Ascending aorta (tissue), 2 donors: ENCODE measurements around the gene AGAP1. TPM values are rescaled to one million over a fixed set of nuclear protein-coding genes. Genes with fewer than 3 reads are reported as not detected.

Source experiments
- DNase-seq, 2 donors: peaks; one replicate each; pipeline ENCODE4 v3.0.0-alpha.2; 2019; ENCODE audit warnings: low spot score in 2 of 2
- H3K27ac ChIP-seq, 2 donors: fragments of 200-600 bp; sonication (generic); one replicate each; pipeline ENCODE4 v1.5.1; 2016 to 2017; ENCODE audit warnings: mild to moderate bottlenecking in 1 of 2
- H3K27me3 ChIP-seq: fragments of 200-600 bp; sonication (generic); one replicate; pipeline ENCODE4 v1.5.1; 2017
- H3K36me3 ChIP-seq, 2 donors: fragments of 200-600 bp; sonication (generic); one replicate each; pipeline ENCODE4 v1.5.1; 2016
- H3K4me1 ChIP-seq, 2 donors: fragments of 200-600 bp; sonication (generic); one replicate each; pipeline ENCODE4 v1.5.1; 2016 to 2017; ENCODE audit warnings: mild to moderate bottlenecking in 1 of 2
- H3K4me3 ChIP-seq, 2 donors: fragments of 200-600 bp; sonication (generic); one replicate each; pipeline ENCODE4 v1.5.1; 2016 to 2017; ENCODE audit warnings: mild to moderate bottlenecking in 1 of 2
- H3K9me3 ChIP-seq, 2 donors: fragments of 200-600 bp; sonication (generic); one replicate each; pipeline ENCODE4 v1.5.1; 2016
- CTCF ChIP-seq, 3 experiments: fragments of 200-600 bp in 2 of 3; fragments of 450-650 bp in 1 of 3; sonication (generic) in 2 of 3; IDR thresholded peaks; one replicate each; pipeline ENCODE4 v1.5.1; 2016 to 2019; ENCODE audit warnings: antibody characterized with exemption in 3 of 3, mild to moderate bottlenecking in 1 of 3, moderate library complexity in 1 of 3
- intact Hi-C: fragments of 100-400 bp; cut with DNase I; formaldehyde crosslinking; loops from one replicate; pipeline ENCODE4 v1.15.1; 2023
- total RNA-seq: library from RNA; depleted of rRNA; stranded (reverse); fragments of >200 nt; gene quantifications from one replicate; pipeline ENCODE4 v1.1.0, GENCODE V29; 2016

AGAP1 gene
- total RNA-seq, 1 donor from 2014 or later, result 19.7 TPM

- intact Hi-C loops, result loop anchor here (5.0 to 10.0 kb wide), 3 partner anchors 77 to 1204 kb away; no protein-coding TSS in a partner anchor
- Histone ChIP-seq H3K9me3 (no peaks in the 10 kb centered on the region), H3K27me3 (no peaks in the 10 kb centered on the region), H3K27ac (no peak overlapping the region), H3K4me3 (no peak overlapping the region), H3K4me1 (no peaks in the 10 kb centered on the region), H3K36me3 (peaks cover 0 to 14% of the 10 kb centered on the region in 2 donors)
- DNase-seq, result no peak
- TF ChIP-seq CTCF (IDR thresholded peaks at IDR 0.05), result no peak
Observed at GRCh38 chr2:235749121-235749770, 255.4 kb downstream of the AGAP1 start.

GRCh38 chr2:235749771-235750160, 255.9 kb downstream of the AGAP1 start:
- Histone ChIP-seq H3K27ac (no peak overlapping the region), H3K9me3 (no peaks in the 10 kb centered on the region), H3K4me1 (no peaks in the 10 kb centered on the region), H3K4me3 (no peak overlapping the region), H3K36me3 (peaks cover 0 to 14% of the 10 kb centered on the region in 2 donors), H3K27me3 (no peaks in the 10 kb centered on the region)
- intact Hi-C loops, result loop anchor here (5.0 to 10.0 kb wide), 3 partner anchors 77 to 1205 kb away; no protein-coding TSS in a partner anchor
- no peak for TF ChIP-seq CTCF (IDR thresholded peaks at IDR 0.05)
- no peak for DNase-seq

GRCh38 chr2:235752846-235753245, 259.0 kb downstream of the AGAP1 start:
- peaks cover 0 to 19% of the 10 kb centered on the region in 2 donors for H3K36me3 ChIP-seq
- H3K4me3 ChIP-seq, result no peak overlapping the region
- H3K27me3 ChIP-seq, result no peaks in the 10 kb centered on the region
- no peak overlapping the region for H3K27ac ChIP-seq
- no peak for TF ChIP-seq CTCF (IDR thresholded peaks at IDR 0.05)
- DNase-seq, result no peak
- no peaks in the 10 kb centered on the region for H3K4me1 ChIP-seq
- H3K9me3 ChIP-seq, result no peaks in the 10 kb centered on the region
- intact Hi-C loops, result no loop called here

GRCh38 chr2:235754357-235755207, 260.7 kb downstream of the AGAP1 start:
- peaks cover 0 to 19% of the 10 kb centered on the region in 2 donors for H3K36me3 ChIP-seq
- H3K27me3 ChIP-seq, result no peaks in the 10 kb centered on the region
- H3K9me3 ChIP-seq, result no peaks in the 10 kb centered on the region
- no peak for DNase-seq
- H3K27ac ChIP-seq, result no peak overlapping the region
- TF ChIP-seq CTCF (IDR thresholded peaks at IDR 0.05), result no peak
- intact Hi-C loops, result no loop called here
- no peak overlapping the region for H3K4me3 ChIP-seq
- H3K4me1 ChIP-seq, result no peaks in the 10 kb centered on the region

- intact Hi-C loops, result no loop called here
- Histone ChIP-seq H3K36me3 (peaks cover 0 to 10% of the 10 kb centered on the region in 2 donors), H3K27me3 (no peaks in the 10 kb centered on the region), H3K27ac (no peak overlapping the region), H3K4me3 (no peak overlapping the region), H3K9me3 (no peaks in the 10 kb centered on the region), H3K4me1 (no peaks in the 10 kb centered on the region)
- TF ChIP-seq CTCF (IDR thresholded peaks at IDR 0.05), result no peak
- DNase-seq, result no peak
Observed at GRCh38 chr2:235756491-235756890, 262.6 kb downstream of the AGAP1 start.
